HL-60 (cell line): ENCODE results near the gene TMEM163.

Experiments used
- CTCF ChIP-seq: IDR thresholded peaks from one replicate; pipeline ENCODE4 v1.5.1; 2011; ENCODE audit warnings: low read length, control low read depth, inconsistent platforms; ENCODE audit not compliant: insufficient read depth
- POLR2AphosphoS5 ChIP-seq: IDR thresholded peaks from 2 replicates; pipeline ENCODE4 v1.6.1; 2012; ENCODE audit warnings: low read depth
- REST ChIP-seq: IDR thresholded peaks from 2 replicates; pipeline ENCODE4 v1.6.1; 2012; ENCODE audit warnings: low read depth; ENCODE audit not compliant: insufficient replicate concordance

- TF ChIP-seq CTCF (no peak), POLR2AphosphoS5 (no peak), REST (no peak)
Observed at GRCh38 chr2:134431838-134432434, 286.9 kb downstream of the TMEM163 start.
